ENCODE measurements around the gene EYS.

GRCh38 chr6:65711531-65711930 lies 4.5 kb upstream of the EYS start:
- TF ChIP-seq YY1 (IDR thresholded peaks at IDR 0.05; ENCODE audit: insufficient read depth, insufficient read length) (no peak), ZNF274 (IDR thresholded peaks at IDR 0.05; ENCODE audit: low read depth, low read length) (no peak)
